GM23338 (cell line): Measurements from ENCODE around the gene INPP5A.

ENCODE experiments used
- CREB1 ChIP-seq: fragments of 250-450 bp; sonication (Bioruptor Pico); IDR thresholded peaks from 2 replicates; pipeline ENCODE4 v1.5.0; 2020; ENCODE audit warnings: low read depth, mild to moderate bottlenecking, moderate library complexity
- CTCF ChIP-seq, 2 experiments: fragments of 200-600 bp in 1 of 2; sonication (generic) in 1 of 2; conservative IDR thresholded peaks; 2 replicates each; pipeline versions ENCODE4 v1.5.1 to v1.6.1; 2016 to 2017; ENCODE audit warnings: antibody characterized with exemption in 2 of 2, low read depth in 2 of 2, mild to moderate bottlenecking in 2 of 2, moderate library complexity in 1 of 2
- ETS1 ChIP-seq: IDR thresholded peaks from 2 replicates; pipeline ENCODE4 v1.6.1; 2016; ENCODE audit warnings: antibody characterized with exemption
- EZH2 ChIP-seq: fragments of 200-600 bp; sonication (generic); IDR thresholded peaks from one replicate; pipeline ENCODE4 v1.8.0; 2017; ENCODE audit warnings: antibody characterized with exemption, mild to moderate bottlenecking, low read depth; ENCODE audit not compliant: unreplicated experiment
- EZH2phosphoT487 ChIP-seq: fragments of 200-600 bp; sonication (generic); IDR thresholded peaks from one replicate; pipeline ENCODE4 v1.8.1; 2018; ENCODE audit warnings: antibody characterized with exemption; ENCODE audit not compliant: unreplicated experiment
- JUNB ChIP-seq: IDR thresholded peaks from one replicate; pipeline ENCODE4 v1.6.1; 2016; ENCODE audit warnings: antibody characterized with exemption; ENCODE audit not compliant: unreplicated experiment
- POLR2AphosphoS5 ChIP-seq: IDR thresholded peaks from 2 replicates; pipeline ENCODE4 v1.6.1; 2016; ENCODE audit warnings: antibody characterized with exemption, low read depth
- REST ChIP-seq: IDR thresholded peaks from one replicate; pipeline ENCODE4 v1.6.1; 2018; ENCODE audit warnings: antibody characterized with exemption; ENCODE audit not compliant: unreplicated experiment
- STAT1 ChIP-seq: IDR thresholded peaks from one replicate; pipeline ENCODE4 v1.6.1; 2016; ENCODE audit warnings: antibody characterized with exemption; ENCODE audit not compliant: unreplicated experiment

GRCh38 chr10:132755166-132755711, 217.7 kb downstream of the INPP5A start:
- TF ChIP-seq POLR2AphosphoS5 (no peak), CTCF (conservative IDR thresholded peaks at IDR 0.05; ENCODE audit: low read depth in 2 of 2) (no peak), EZH2phosphoT487 (no peak), EZH2 (no peak), CREB1 (no peak), REST (no peak), STAT1 (no peak), JUNB (no peak), ETS1 (no peak)
